ENCODE data around the gene ST8SIA2. TPM values are rescaled to one million over a fixed set of nuclear protein-coding genes. Genes with fewer than 3 reads are reported as not detected.

The ST8SIA2 gene, protein sequence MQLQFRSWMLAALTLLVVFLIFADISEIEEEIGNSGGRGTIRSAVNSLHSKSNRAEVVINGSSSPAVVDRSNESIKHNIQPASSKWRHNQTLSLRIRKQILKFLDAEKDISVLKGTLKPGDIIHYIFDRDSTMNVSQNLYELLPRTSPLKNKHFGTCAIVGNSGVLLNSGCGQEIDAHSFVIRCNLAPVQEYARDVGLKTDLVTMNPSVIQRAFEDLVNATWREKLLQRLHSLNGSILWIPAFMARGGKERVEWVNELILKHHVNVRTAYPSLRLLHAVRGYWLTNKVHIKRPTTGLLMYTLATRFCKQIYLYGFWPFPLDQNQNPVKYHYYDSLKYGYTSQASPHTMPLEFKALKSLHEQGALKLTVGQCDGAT
- total RNA-seq: 0.20 and 0.22 TPM in 2 replicates

- peak in 1 of 2 donors; percentile 20 for DNase-seq (ENCODE audit: low read depth in 2 of 2)
Observed at GRCh38 chr15:92393071-92393979, at the start of gene ST8SIA2. ST8SIA2 (plus strand) TSS chr15:92393881; CDS start chr15:92394065, 184 bp downstream.

DNA sequence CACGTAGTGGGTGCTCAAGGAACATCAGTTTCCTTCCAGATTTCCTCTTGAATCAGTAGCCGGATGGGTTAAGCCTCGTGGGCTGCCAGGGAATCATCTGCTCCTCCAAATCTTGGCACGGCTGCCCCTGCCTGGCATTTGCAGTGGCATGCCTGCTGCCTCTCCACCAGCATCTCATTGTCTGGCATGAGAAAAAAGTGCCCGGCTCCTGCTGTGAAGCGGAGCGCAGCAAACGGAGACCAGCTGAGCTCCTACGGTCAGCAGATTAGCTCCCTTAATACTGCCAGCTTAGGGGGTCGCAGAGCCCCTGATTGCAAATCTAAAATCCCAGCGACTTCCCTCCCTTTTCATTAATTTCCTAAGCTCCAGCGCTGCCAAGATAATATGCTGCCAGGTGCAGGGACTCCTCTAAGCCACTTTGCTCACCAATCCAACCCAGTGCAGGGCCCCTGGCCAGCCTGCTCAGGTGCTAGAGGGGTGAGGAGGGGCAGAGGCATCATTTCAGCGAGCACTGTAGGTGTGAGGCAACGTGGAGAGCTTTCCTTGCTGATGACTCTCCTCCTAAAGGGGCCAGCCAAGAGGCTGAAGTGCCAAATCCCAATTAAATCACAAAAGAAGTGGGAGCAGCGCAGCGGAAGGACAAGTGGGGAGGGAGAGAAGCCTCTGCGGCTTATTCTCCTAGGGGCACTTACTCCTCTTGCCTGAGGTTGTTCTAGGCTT is 49.6 kb upstream of the ST8SIA2 start:
- no peak for DNase-seq (ENCODE audit: low read depth in 2 of 2)

DNA sequence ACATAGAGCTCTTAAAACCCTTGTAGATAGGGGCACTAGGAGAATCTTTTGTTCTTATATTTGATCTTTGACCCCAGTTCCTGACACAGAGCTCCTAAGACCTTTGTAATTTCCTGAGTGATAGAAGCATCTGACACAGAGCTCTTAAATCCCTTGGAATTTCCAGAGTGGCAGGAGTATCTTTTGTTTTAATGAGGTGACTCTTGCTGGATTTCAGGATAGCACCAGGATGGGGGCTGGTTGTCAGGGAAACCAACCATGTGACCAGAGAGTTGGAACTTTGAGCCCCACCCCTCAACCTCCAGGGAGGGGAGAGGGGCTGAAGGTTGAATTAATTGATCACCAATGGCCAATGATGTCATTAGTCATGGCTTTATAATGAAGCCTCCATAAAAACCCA is 47.6 kb upstream of the ST8SIA2 start:
- no peak for DNase-seq (ENCODE audit: low read depth in 2 of 2)

- no peak for DNase-seq (ENCODE audit: low read depth in 2 of 2)
Observed at GRCh38 chr15:92355307-92355706, 38.4 kb upstream of the ST8SIA2 start.

GRCh38 chr15:92361321-92362000 is 32.2 kb upstream of the ST8SIA2 start:
- no peak for DNase-seq (ENCODE audit: low read depth in 2 of 2)

DNA sequence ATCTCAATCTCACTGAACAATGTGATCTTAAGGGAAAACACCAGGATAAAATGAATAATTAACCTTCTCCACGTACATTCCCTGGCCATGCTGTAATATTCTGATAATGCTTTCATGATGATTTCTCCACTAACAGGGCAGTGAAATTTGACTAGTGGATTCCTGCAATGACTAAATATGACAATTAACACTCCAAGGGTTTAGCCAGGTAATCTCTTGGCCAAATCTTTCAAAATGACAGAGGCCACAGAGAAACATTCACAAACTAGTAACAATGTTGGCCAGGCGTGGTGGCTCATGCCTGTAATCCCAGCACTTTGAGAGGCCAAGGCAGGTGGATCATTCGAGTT is 31.7 kb upstream of the ST8SIA2 start:
- no peak for DNase-seq (ENCODE audit: low read depth in 2 of 2)

DNA sequence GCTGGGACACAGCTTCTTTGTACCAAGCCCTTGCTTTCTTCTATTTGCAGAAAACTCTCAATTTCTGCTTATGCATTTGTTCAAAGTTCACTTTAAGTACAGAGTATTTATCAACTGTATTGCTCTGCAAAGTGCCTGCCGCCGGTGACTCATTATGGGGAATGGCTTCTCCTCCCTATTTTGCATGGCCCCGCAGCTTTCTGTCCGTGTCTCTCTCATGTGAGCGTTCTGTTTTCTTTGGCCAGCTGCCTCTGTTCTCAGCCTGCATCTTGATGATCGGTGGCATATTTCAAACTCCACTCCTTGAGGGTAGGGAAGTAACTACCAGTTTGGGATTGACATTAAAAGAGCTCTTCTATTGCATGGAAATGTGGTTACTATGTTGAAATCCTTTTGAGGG is 28.6 kb upstream of the ST8SIA2 start:
- no peak for DNase-seq (ENCODE audit: low read depth in 2 of 2)

DNA sequence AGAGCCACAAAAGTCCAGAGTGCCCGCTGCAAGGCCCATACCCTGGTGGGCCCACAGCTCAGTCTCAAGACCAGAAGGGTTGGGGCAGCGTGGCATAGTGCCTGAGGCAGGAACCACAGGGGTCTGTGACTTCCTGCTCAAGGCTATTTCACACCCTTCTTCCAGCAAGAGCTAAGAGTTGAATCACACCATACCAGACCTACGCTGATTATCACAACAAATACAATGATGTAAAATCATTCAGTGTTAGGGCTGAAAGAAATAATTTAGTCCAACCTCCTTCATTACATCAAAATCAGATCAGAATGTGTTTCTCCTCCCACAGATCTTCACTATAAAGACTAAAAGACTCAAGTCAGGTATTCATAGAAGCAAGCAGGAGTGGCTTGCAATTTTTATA is 27.8 kb upstream of the ST8SIA2 start:
- no peak for DNase-seq (ENCODE audit: low read depth in 2 of 2)

DNA sequence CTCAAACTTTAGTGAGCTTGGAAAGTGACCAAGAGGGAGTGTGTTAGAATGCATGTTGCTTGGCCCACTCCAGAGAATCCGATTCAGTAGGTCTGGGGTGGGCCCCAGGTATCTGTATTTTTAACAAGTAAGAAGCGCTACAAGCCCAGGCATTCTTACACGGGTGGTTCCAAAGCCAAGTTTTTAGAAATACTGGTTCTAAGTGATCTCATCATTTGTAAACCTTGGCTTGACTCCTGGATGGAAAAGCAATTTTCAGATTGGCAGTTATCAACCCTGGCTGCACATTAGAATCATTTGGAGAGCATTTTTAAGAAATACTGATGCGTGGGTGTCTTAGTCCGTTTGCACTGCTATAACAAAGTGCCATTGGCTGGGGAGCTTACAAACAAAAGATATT is 27.3 kb upstream of the ST8SIA2 start:
- no peak for DNase-seq (ENCODE audit: low read depth in 2 of 2)

DNA sequence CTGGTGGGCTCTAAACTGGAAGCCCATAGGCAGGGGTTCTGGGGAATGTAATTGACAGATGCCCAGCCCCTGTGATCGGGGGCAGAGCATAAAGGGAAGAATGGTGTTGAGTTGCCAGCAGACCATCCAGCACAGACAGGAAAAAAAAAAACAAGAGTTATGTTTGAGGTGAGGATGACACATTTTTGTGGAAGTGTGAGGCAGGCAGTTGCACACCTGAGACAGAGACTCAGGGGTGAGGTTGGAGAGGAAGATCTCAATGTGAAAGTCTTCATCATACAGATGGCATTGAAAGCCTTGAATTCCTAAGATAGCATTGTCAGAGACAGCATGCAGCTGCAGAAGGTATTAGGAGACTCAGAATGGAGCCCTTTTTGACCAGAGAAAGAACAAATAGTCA is 18.6 kb upstream of the ST8SIA2 start:
- no peak for DNase-seq (ENCODE audit: low read depth in 2 of 2)

- no peak for DNase-seq (ENCODE audit: low read depth in 2 of 2)
Observed at GRCh38 chr15:92376109-92376508, 17.6 kb upstream of the ST8SIA2 start.

DNA sequence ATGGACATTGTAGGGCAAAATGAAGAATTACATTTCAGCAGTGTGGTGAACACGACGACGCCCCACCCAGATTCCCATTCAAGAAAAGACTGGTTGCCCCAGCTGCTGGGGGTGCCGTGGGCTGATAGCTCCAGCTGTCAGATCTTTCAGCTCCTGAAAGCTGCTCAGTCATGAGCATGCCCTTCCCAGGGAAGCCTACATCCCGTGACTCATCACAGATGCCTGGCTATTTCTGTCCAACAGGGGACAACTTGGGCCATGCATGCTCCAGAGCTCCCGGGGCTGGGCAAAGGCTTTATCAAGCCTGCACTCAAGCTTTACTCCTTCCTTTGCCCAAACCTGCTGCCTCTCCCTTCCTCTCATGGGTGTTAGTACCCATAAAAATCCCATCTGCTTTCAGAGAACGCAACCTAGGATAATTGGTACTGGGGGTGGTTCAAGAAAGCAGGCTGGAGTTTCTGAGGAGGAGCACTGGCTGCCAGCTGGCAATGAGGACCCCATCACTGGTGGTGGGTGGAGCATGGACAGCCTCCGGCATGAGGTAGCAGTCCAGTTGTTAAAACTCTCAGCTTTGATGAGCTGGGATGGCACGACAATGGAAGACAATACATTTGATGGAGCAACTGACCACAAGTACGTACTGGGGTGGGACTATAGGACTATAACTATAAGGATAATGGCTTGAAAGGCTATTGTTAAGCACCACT is 16.4 kb upstream of the ST8SIA2 start:
- DNase-seq (ENCODE audit: low read depth in 2 of 2): no peak

GRCh38 chr15:92383519-92384324 is 10.0 kb upstream of the ST8SIA2 start:
- DNase-seq (ENCODE audit: low read depth in 2 of 2): no peak

DNA sequence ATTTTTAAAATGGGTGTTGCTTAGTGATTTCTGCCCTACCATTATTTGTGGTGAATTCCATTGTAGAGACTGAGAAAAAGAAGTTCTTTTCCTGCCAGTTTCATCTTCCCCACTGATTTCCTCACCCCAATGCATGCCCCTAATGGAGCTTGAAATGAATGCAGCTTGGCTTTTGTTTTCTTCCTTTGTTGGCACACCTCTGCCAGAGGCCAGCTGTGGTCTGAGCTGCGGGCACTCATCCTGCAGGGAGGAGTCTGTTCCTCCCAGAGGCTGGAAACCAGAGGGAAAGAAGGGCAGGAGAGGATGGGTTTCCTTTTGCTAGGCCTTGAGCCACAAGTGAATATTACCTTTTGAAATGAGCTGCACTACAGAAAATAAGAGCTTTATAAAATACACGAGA is 9.3 kb upstream of the ST8SIA2 start:
- no peak for DNase-seq (ENCODE audit: low read depth in 2 of 2)

GRCh38 chr15:92385096-92385495 is 8.6 kb upstream of the ST8SIA2 start:
- DNase-seq (ENCODE audit: low read depth in 2 of 2): no peak

GRCh38 chr15:92391640-92392039 is 2.0 kb upstream of the ST8SIA2 start:
- peak in 1 of 2 donors; percentile 60 for DNase-seq (ENCODE audit: low read depth in 2 of 2)

GRCh38 chr15:92392462-92392861 is 1.2 kb upstream of the ST8SIA2 start:
- no peak for DNase-seq (ENCODE audit: low read depth in 2 of 2)

GRCh38 chr15:92393980-92394308 is 263 bp downstream of the ST8SIA2 start:
- no peak for DNase-seq (ENCODE audit: low read depth in 2 of 2)

DNA sequence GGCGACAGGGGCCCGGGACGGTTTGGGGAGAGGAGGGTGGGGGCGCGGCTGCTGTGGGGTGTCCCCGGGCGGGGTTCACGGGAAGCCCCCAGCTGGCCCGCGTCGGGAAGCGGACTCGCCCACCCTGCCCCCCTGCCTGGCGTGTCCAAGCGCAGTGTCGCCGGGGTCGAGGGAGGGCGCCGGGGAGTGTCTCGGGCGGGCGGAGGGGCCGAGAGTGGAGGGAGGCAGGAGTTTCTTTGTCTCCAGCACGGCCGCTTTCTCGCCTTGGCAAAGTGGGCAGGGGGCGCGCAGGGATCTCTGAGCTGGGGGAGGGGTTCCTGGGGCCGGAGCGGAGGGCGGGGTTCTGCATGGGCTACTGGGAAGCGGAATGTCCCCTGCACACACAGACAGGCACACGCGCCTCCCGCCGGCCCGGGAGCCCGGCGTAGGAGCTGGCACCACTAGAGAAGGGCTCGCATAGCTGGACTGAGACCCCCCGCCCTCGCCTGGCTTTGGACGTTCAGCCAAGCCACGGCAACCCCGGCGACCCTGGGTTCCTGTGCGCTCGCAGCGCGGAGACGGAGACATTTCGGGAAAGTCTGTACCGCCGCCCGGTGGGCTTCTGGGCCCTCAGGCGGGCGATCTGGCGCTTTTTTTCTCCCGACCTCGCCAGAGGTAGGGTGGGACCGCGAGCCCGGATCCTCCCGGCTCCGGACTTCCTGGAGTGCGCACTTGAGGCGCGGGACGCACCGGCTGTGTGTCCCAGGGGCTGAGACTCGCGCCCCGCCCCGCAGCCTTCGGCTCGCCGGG is 822 bp downstream of the ST8SIA2 start:
- no peak for DNase-seq (ENCODE audit: low read depth in 2 of 2)

Measured in lung microvascular endothelial cell (primary cell).